ENCODE data around the gene FHL5.
"Not testable (repeated sequence)": the region's sequence is repeated elsewhere in the genome, so short reads cannot be mapped to it uniquely, and the experiment has no call there.

FHL5 gene

GRCh38 chr6:96610019-96610418 lies 47.1 kb downstream of the FHL5 start:
- H3K27me3 ChIP-seq (ENCODE audit: control insufficient read depth in 1 of 2, insufficient read depth in 2 of 2, low read length in 2 of 2) = no peaks in the 10 kb centered on the region
- H3K9ac ChIP-seq (ENCODE audit: low read length in 2 of 2) = no peak overlapping the region
- no peaks in the 10 kb centered on the region for H3K4me1 ChIP-seq (ENCODE audit: control insufficient read depth, insufficient read depth, low read length)
- no peak overlapping the region for H3K4me3 ChIP-seq (ENCODE audit: low read length in 2 of 2)
- no peaks in the 10 kb centered on the region for H3K9me3 ChIP-seq (ENCODE audit: control insufficient read depth in 2 of 2, low read length in 2 of 2)
- H3K36me3 ChIP-seq (ENCODE audit: control insufficient read depth in 2 of 2, insufficient read depth in 2 of 2, low read length in 2 of 2) = no peaks in the 10 kb centered on the region
- H3K27ac ChIP-seq (ENCODE audit: low read length) = no peak overlapping the region

- H3K9me3 ChIP-seq (ENCODE audit: control insufficient read depth in 2 of 2, low read length in 2 of 2) = no peaks in the 10 kb centered on the region
- H3K9ac ChIP-seq (ENCODE audit: low read length in 2 of 2) = no peak overlapping the region
- H3K4me3 ChIP-seq (ENCODE audit: low read length in 2 of 2) = no peak overlapping the region
- no peaks in the 10 kb centered on the region for H3K4me1 ChIP-seq (ENCODE audit: control insufficient read depth, insufficient read depth, low read length)
- no peak overlapping the region for H3K27ac ChIP-seq (ENCODE audit: low read length)
- H3K36me3 ChIP-seq (ENCODE audit: control insufficient read depth in 2 of 2, insufficient read depth in 2 of 2, low read length in 2 of 2) = no peaks in the 10 kb centered on the region
- no peaks in the 10 kb centered on the region for H3K27me3 ChIP-seq (ENCODE audit: control insufficient read depth in 1 of 2, insufficient read depth in 2 of 2, low read length in 2 of 2)
These were observed 48.5 kb downstream of the FHL5 start for GRCh38 chr6:96611342-96611991.

GRCh38 chr6:96613291-96613999 lies 50.5 kb downstream of the FHL5 start:
- Histone ChIP-seq H3K9ac (ENCODE audit: low read length in 2 of 2) (no peak overlapping the region), H3K27me3 (ENCODE audit: control insufficient read depth in 1 of 2, insufficient read depth in 2 of 2, low read length in 2 of 2) (no peaks in the 10 kb centered on the region), H3K36me3 (ENCODE audit: control insufficient read depth in 2 of 2, insufficient read depth in 2 of 2, low read length in 2 of 2) (no peaks in the 10 kb centered on the region), H3K9me3 (ENCODE audit: control insufficient read depth in 2 of 2, low read length in 2 of 2) (no peaks in the 10 kb centered on the region), H3K4me3 (ENCODE audit: low read length in 2 of 2) (no peak overlapping the region), H3K27ac (ENCODE audit: low read length) (no peak overlapping the region), H3K4me1 (ENCODE audit: control insufficient read depth, insufficient read depth, low read length) (no peaks in the 10 kb centered on the region)

- no peaks in the 10 kb centered on the region for H3K9me3 ChIP-seq (ENCODE audit: control insufficient read depth in 2 of 2, low read length in 2 of 2)
- no peaks in the 10 kb centered on the region for H3K36me3 ChIP-seq (ENCODE audit: control insufficient read depth in 2 of 2, insufficient read depth in 2 of 2, low read length in 2 of 2)
- no peak overlapping the region for H3K27ac ChIP-seq (ENCODE audit: low read length)
- no peak overlapping the region for H3K9ac ChIP-seq (ENCODE audit: low read length in 2 of 2)
- no peaks in the 10 kb centered on the region for H3K27me3 ChIP-seq (ENCODE audit: control insufficient read depth in 1 of 2, insufficient read depth in 2 of 2, low read length in 2 of 2)
- no peaks in the 10 kb centered on the region for H3K4me1 ChIP-seq (ENCODE audit: control insufficient read depth, insufficient read depth, low read length)
- no peak overlapping the region for H3K4me3 ChIP-seq (ENCODE audit: low read length in 2 of 2)
These were observed 57.9 kb downstream of the FHL5 start for GRCh38 chr6:96620851-96621250.

GRCh38 chr6:96621983-96622382 lies 59.1 kb downstream of the FHL5 start:
- no peaks in the 10 kb centered on the region for H3K36me3 ChIP-seq (ENCODE audit: control insufficient read depth in 2 of 2, insufficient read depth in 2 of 2, low read length in 2 of 2)
- H3K27ac ChIP-seq (ENCODE audit: low read length) = no peak overlapping the region
- H3K9ac ChIP-seq (ENCODE audit: low read length in 2 of 2) = no peak overlapping the region
- no peaks in the 10 kb centered on the region for H3K9me3 ChIP-seq (ENCODE audit: control insufficient read depth in 2 of 2, low read length in 2 of 2)
- H3K4me1 ChIP-seq (ENCODE audit: control insufficient read depth, insufficient read depth, low read length) = no peaks in the 10 kb centered on the region
- H3K27me3 ChIP-seq (ENCODE audit: control insufficient read depth in 1 of 2, insufficient read depth in 2 of 2, low read length in 2 of 2) = no peaks in the 10 kb centered on the region
- H3K4me3 ChIP-seq (ENCODE audit: low read length in 2 of 2) = no peak overlapping the region

GRCh38 chr6:96624957-96625356 lies 62.0 kb downstream of the FHL5 start:
- Histone ChIP-seq H3K36me3 (ENCODE audit: control insufficient read depth in 2 of 2, insufficient read depth in 2 of 2, low read length in 2 of 2) (no peaks in the 10 kb centered on the region), H3K27me3 (ENCODE audit: control insufficient read depth in 1 of 2, insufficient read depth in 2 of 2, low read length in 2 of 2) (no peaks in the 10 kb centered on the region), H3K4me3 (ENCODE audit: low read length in 2 of 2) (no peak overlapping the region), H3K27ac (ENCODE audit: low read length) (no peak overlapping the region), H3K9me3 (ENCODE audit: control insufficient read depth in 2 of 2, low read length in 2 of 2) (no peaks in the 10 kb centered on the region), H3K4me1 (ENCODE audit: control insufficient read depth, insufficient read depth, low read length) (no peaks in the 10 kb centered on the region), H3K9ac (ENCODE audit: low read length in 2 of 2) (no peak overlapping the region)

GRCh38 chr6:96626759-96627364 lies 63.9 kb downstream of the FHL5 start:
- no peak overlapping the region for H3K9ac ChIP-seq (ENCODE audit: low read length in 2 of 2)
- H3K36me3 ChIP-seq (ENCODE audit: control insufficient read depth in 2 of 2, insufficient read depth in 2 of 2, low read length in 2 of 2) = no peaks in the 10 kb centered on the region
- no peaks in the 10 kb centered on the region for H3K9me3 ChIP-seq (ENCODE audit: control insufficient read depth in 2 of 2, low read length in 2 of 2)
- H3K4me1 ChIP-seq (ENCODE audit: control insufficient read depth, insufficient read depth, low read length) = no peaks in the 10 kb centered on the region
- no peak overlapping the region for H3K4me3 ChIP-seq (ENCODE audit: low read length in 2 of 2)
- H3K27ac ChIP-seq (ENCODE audit: low read length) = no peak overlapping the region
- no peaks in the 10 kb centered on the region for H3K27me3 ChIP-seq (ENCODE audit: control insufficient read depth in 1 of 2, insufficient read depth in 2 of 2, low read length in 2 of 2)

- Histone ChIP-seq H3K27ac (ENCODE audit: low read length) (no peak overlapping the region), H3K4me3 (ENCODE audit: low read length in 2 of 2) (no peak overlapping the region), H3K4me1 (ENCODE audit: control insufficient read depth, insufficient read depth, low read length) (no peaks in the 10 kb centered on the region), H3K27me3 (ENCODE audit: control insufficient read depth in 1 of 2, insufficient read depth in 2 of 2, low read length in 2 of 2) (no peaks in the 10 kb centered on the region), H3K36me3 (ENCODE audit: control insufficient read depth in 2 of 2, insufficient read depth in 2 of 2, low read length in 2 of 2) (no peaks in the 10 kb centered on the region), H3K9ac (ENCODE audit: low read length in 2 of 2) (no peak overlapping the region), H3K9me3 (ENCODE audit: control insufficient read depth in 2 of 2, low read length in 2 of 2) (no peaks in the 10 kb centered on the region)
These were observed 68.3 kb downstream of the FHL5 start for GRCh38 chr6:96631248-96631647.

GRCh38 chr6:96637979-96638378 lies 75.1 kb downstream of the FHL5 start:
- not testable (repeated sequence) for H3K27me3 ChIP-seq (ENCODE audit: control insufficient read depth in 1 of 2, insufficient read depth in 2 of 2, low read length in 2 of 2); H3K4me3 ChIP-seq (ENCODE audit: low read length in 2 of 2); H3K9me3 ChIP-seq (ENCODE audit: control insufficient read depth in 2 of 2, low read length in 2 of 2); H3K27ac ChIP-seq (ENCODE audit: low read length); H3K36me3 ChIP-seq (ENCODE audit: control insufficient read depth in 2 of 2, insufficient read depth in 2 of 2, low read length in 2 of 2); H3K9ac ChIP-seq (ENCODE audit: low read length in 2 of 2); H3K4me1 ChIP-seq (ENCODE audit: control insufficient read depth, insufficient read depth, low read length)

- H3K4me3 ChIP-seq (ENCODE audit: low read length in 2 of 2) = no peak overlapping the region
- H3K9ac ChIP-seq (ENCODE audit: low read length in 2 of 2) = no peak overlapping the region
- no peaks in the 10 kb centered on the region for H3K4me1 ChIP-seq (ENCODE audit: control insufficient read depth, insufficient read depth, low read length)
- H3K27ac ChIP-seq (ENCODE audit: low read length) = no peak overlapping the region
- H3K36me3 ChIP-seq (ENCODE audit: control insufficient read depth in 2 of 2, insufficient read depth in 2 of 2, low read length in 2 of 2) = no peaks in the 10 kb centered on the region
- no peaks in the 10 kb centered on the region for H3K27me3 ChIP-seq (ENCODE audit: control insufficient read depth in 1 of 2, insufficient read depth in 2 of 2, low read length in 2 of 2)
- H3K9me3 ChIP-seq (ENCODE audit: control insufficient read depth in 2 of 2, low read length in 2 of 2) = no peaks in the 10 kb centered on the region
These were observed 82.2 kb downstream of the FHL5 start for GRCh38 chr6:96645106-96645505.

- no peak overlapping the region for H3K4me3 ChIP-seq (ENCODE audit: low read length in 2 of 2)
- no peaks in the 10 kb centered on the region for H3K9me3 ChIP-seq (ENCODE audit: control insufficient read depth in 2 of 2, low read length in 2 of 2)
- H3K36me3 ChIP-seq (ENCODE audit: control insufficient read depth in 2 of 2, insufficient read depth in 2 of 2, low read length in 2 of 2) = no peaks in the 10 kb centered on the region
- H3K4me1 ChIP-seq (ENCODE audit: control insufficient read depth, insufficient read depth, low read length) = no peaks in the 10 kb centered on the region
- no peaks in the 10 kb centered on the region for H3K27me3 ChIP-seq (ENCODE audit: control insufficient read depth in 1 of 2, insufficient read depth in 2 of 2, low read length in 2 of 2)
- no peak overlapping the region for H3K9ac ChIP-seq (ENCODE audit: low read length in 2 of 2)
- H3K27ac ChIP-seq (ENCODE audit: low read length) = no peak overlapping the region
These were observed 87.0 kb downstream of the FHL5 start for GRCh38 chr6:96649926-96650325.
